C4-2B (cell line): Measurements from ENCODE around the gene CLEC2L.

Source experiments
- H3K27ac ChIP-seq: fragments of 450-650 bp; 2 replicates; pipeline ENCODE4 v1.5.1; 2017
- CTCF ChIP-seq: fragments of 450-650 bp; conservative IDR thresholded peaks from 2 replicates; pipeline ENCODE4 v1.5.1; 2017; ENCODE audit warnings: mild to moderate bottlenecking
- ZFX ChIP-seq: fragments of 450-650 bp; IDR thresholded peaks from 2 replicates; pipeline ENCODE4 v1.6.1; 2017

The CLEC2L gene

DNA sequence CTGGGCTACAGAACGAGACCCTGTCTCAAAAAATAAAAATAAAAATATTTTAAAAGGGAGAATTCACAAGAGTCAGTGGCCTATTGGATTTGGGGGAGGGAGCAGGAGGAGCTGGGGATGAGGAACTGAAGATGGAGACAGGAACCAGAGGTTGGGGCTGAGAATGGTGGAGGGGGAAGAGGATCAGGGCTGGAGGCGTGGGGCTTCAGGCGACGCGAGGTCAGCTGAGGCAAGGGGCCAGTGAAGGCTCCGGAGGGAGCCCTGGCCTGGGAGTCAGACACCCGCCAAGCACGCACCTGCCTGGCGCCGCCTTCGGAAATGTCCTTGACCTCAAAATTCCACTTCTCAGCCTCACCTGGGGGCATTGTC, 671 bp upstream of the CLEC2L start:
- TF ChIP-seq CTCF (no peak), ZFX (no peak)
- H3K27ac ChIP-seq, result no peak overlapping the region

GRCh38 chr7:139523968-139524815, 707 bp downstream of the CLEC2L start:
- no peak overlapping the region for H3K27ac ChIP-seq
- TF ChIP-seq ZFX (no peak), CTCF (no peak)

DNA sequence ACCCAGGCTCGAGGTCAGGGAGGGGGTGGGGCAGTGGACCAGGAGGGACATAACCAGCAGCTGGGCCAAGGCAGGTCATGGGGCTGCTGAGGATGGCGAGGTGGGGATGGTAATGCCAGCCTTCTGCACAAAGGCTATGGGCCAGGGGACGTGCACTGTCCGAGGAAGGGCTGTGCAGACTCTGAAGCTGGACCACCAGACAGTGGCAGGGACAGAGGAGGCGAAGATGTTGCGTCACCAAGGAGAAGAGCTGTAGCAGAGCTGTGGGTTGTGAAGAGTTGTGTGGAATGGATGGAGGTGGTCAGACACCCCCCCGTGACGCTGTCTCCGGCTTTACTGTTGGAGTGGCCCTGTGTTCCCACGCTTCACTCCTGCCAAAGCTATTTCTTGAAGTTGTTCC, 1.8 kb downstream of the CLEC2L start:
- no peak for TF ChIP-seq ZFX
- TF ChIP-seq CTCF, result no peak
- no peak overlapping the region for H3K27ac ChIP-seq

DNA sequence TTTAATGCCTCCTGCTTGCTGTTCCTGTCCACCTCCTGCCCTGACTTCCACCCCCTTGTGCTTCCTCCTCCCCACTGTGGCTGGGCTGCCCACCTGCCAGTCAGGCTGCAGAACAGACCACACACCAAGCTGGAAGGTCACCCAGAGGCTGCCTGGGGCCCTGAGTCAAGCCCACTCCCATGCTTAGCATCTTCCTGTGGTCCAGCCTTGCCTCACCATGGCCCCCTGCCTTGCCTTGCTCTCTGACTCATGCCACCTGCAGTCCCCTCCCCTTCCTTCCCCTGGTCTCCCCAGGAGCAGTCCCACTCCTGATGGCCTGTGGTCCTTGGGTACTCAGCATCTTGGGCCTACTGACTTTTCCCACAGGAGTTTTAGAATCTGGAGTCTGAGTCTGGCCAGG, 2.3 kb downstream of the CLEC2L start:
- no peak overlapping the region for H3K27ac ChIP-seq
- TF ChIP-seq CTCF (no peak), ZFX (no peak)

GRCh38 chr7:139526578-139527544, 3.4 kb downstream of the CLEC2L start:
- no peak for TF ChIP-seq ZFX
- H3K27ac ChIP-seq, result no peak overlapping the region

- TF ChIP-seq CTCF (no peak), ZFX (no peak)
- H3K27ac ChIP-seq, result no peak overlapping the region
Measured at GRCh38 chr7:139531094-139531493, 7.6 kb downstream of the CLEC2L start.

DNA sequence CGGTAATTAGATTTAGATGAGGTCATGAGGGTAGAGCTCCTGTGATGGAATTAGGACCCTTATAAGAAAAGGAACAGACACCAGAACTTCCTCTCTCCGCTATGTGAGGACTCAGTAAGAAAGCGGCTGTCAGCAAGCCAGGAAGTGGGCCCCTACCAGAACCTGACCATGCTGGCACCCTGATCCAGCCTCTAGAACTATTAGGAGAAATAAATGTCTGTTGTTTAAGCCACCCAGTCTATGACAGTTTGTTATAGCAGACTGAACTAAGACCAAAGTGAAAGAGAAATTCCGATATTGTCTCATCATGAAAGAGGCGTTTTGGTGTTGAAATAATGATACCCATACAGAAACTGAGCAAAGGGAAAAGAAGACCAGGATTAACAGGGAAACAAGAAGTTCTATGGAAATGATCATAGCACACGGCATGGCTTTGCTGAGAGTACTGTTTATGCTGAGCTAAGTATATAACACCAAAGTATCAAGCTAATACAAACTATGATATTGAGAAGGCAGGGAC, 9.2 kb downstream of the CLEC2L start:
- TF ChIP-seq CTCF (no peak), ZFX (no peak)

More for the DNA sequence above, 9.2 kb downstream of the CLEC2L start:
- H3K27ac ChIP-seq, result no peak overlapping the region
